MM.1S (cell line): ENCODE measurements around the gene RAPGEF6.

Experiments
- DNase-seq: peaks from one replicate; pipeline ENCODE4 v3.0.0-alpha.2; 2015
- H2AFZ ChIP-seq: fragments of 300-600 bp; sonication (generic); 2 replicates; pipeline ENCODE4 v1.6.0; 2016; ENCODE audit warnings: antibody characterized with exemption, low read length
- H3F3A ChIP-seq: fragments of 300-600 bp; sonication (generic); 2 replicates; pipeline ENCODE4 v1.6.1; 2016; ENCODE audit warnings: mild to moderate bottlenecking, antibody characterized with exemption, low read length, moderate library complexity, mixed read lengths; ENCODE audit not compliant: insufficient read depth
- H3K27ac ChIP-seq: fragments of 300-600 bp; sonication (generic); 2 replicates; pipeline ENCODE4 v1.5.1; 2016; ENCODE audit warnings: mild to moderate bottlenecking, low read length
- H3K27me3 ChIP-seq: fragments of 300-600 bp; sonication (generic); replicated peaks from 2 replicates; pipeline ENCODE4 v1.6.0; 2016; ENCODE audit warnings: low read length; ENCODE audit not compliant: insufficient read depth
- H3K36me3 ChIP-seq: fragments of 300-600 bp; sonication (generic); replicated peaks from 2 replicates; pipeline ENCODE4 v1.6.1; 2016; ENCODE audit warnings: mild to moderate bottlenecking, low read length, mixed read lengths; ENCODE audit not compliant: insufficient read depth
- H3K4me1 ChIP-seq: fragments of 300-600 bp; sonication (generic); 2 replicates; pipeline ENCODE4 v1.6.1; 2016; ENCODE audit warnings: low read length, mixed read lengths
- H3K4me2 ChIP-seq: fragments of 300-600 bp; sonication (generic); 2 replicates; pipeline ENCODE4 v1.6.0; 2016; ENCODE audit warnings: low read depth, low read length
- H3K4me3 ChIP-seq: fragments of 300-600 bp; sonication (generic); 2 replicates; pipeline ENCODE4 v1.5.1; 2016; ENCODE audit warnings: low read length, mixed read lengths
- H3K79me2 ChIP-seq: fragments of 300-600 bp; sonication (generic); 2 replicates; pipeline ENCODE4 v1.6.1; 2016; ENCODE audit warnings: mixed run types, low read length, mixed read lengths
- H3K9ac ChIP-seq: fragments of 300-600 bp; sonication (generic); 2 replicates; pipeline ENCODE4 v1.6.1; 2016; ENCODE audit warnings: low read length, mixed read lengths
- H3K9me2 ChIP-seq: fragments of 300-600 bp; sonication (generic); replicated peaks from 2 replicates; pipeline ENCODE4 v1.6.1; 2016; ENCODE audit warnings: mild to moderate bottlenecking, low read length, mixed read lengths; ENCODE audit not compliant: insufficient read depth
- H3K9me3 ChIP-seq: fragments of 300-600 bp; sonication (generic); replicated peaks from 2 replicates; pipeline ENCODE4 v1.6.1; 2016; ENCODE audit warnings: mild to moderate bottlenecking, low read length, mixed read lengths; ENCODE audit not compliant: insufficient read depth
- H4K20me1 ChIP-seq: fragments of 300-600 bp; sonication (generic); 2 replicates; pipeline ENCODE4 v1.6.1; 2016; ENCODE audit warnings: mild to moderate bottlenecking, low read length, moderate library complexity, mixed read lengths; ENCODE audit not compliant: insufficient read depth
- EZH2 ChIP-seq: fragments of 300-600 bp; sonication (generic); optimal IDR thresholded peaks from 2 replicates; pipeline ENCODE3; 2017; ENCODE audit warnings: low read depth, mild to moderate bottlenecking, antibody characterized with exemption, low read length, mixed read lengths
- EZH2phosphoT487 ChIP-seq: fragments of 300-600 bp; sonication (generic); IDR thresholded peaks from 2 replicates; pipeline ENCODE4 v1.6.1; 2018; ENCODE audit warnings: antibody characterized with exemption, low read length
- TF ChIP-seq, protein P1 (sequence below): fragments of 300-600 bp; sonication (generic); IDR thresholded peaks from 2 replicates; pipeline ENCODE4 v1.5.1; 2016; ENCODE audit warnings: antibody characterized with exemption, low read length, mixed read lengths

RAPGEF6 gene

DNA sequence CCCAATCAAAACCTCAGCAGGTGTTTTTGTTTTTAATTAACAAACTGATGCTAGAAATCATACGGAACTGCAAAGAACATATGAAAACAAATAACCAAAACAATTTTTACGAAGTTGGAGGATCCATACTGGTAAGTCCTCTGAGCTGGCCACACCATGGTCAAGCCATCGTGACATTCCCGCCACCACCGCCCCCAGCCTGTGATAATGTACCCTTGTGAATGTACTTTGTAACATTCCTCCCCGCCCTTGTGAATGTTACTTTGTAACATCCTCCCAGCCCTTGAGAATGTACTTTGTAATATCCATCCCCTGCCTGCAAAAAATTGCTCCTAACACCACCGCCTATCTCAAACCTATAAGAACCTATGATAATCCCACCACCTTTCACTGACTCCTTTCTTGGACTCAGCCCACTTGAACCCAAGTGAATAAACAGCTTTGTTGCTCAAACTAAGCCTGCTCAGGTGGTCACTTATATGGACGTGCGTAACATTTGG, 63.3 kb downstream of the RAPGEF6 start:
- no peak for DNase-seq
- Histone ChIP-seq H3K27ac (no peak overlapping the region), H3K4me3 (no peak overlapping the region), H3K9me2 (no peaks in the 10 kb centered on the region), H3K9me3 (no peaks in the 10 kb centered on the region), H3K36me3 (no peaks in the 10 kb centered on the region), H3K27me3 (no peaks in the 10 kb centered on the region), H2AFZ (no peak overlapping the region), H3K79me2 (peaks cover 56% of the 10 kb centered on the region), H3K9ac (no peak overlapping the region), H4K20me1 (no peaks in the 10 kb centered on the region; the same call in 1 of the 2 replicates), H3K4me1 (no peaks in the 10 kb centered on the region), H3F3A (no peaks in the 10 kb centered on the region), H3K4me2 (no peak overlapping the region)
- TF ChIP-seq EZH2 = no peak
- TF ChIP-seq, protein P1, sequence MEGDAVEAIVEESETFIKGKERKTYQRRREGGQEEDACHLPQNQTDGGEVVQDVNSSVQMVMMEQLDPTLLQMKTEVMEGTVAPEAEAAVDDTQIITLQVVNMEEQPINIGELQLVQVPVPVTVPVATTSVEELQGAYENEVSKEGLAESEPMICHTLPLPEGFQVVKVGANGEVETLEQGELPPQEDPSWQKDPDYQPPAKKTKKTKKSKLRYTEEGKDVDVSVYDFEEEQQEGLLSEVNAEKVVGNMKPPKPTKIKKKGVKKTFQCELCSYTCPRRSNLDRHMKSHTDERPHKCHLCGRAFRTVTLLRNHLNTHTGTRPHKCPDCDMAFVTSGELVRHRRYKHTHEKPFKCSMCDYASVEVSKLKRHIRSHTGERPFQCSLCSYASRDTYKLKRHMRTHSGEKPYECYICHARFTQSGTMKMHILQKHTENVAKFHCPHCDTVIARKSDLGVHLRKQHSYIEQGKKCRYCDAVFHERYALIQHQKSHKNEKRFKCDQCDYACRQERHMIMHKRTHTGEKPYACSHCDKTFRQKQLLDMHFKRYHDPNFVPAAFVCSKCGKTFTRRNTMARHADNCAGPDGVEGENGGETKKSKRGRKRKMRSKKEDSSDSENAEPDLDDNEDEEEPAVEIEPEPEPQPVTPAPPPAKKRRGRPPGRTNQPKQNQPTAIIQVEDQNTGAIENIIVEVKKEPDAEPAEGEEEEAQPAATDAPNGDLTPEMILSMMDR = no peak
- TF ChIP-seq EZH2phosphoT487 = no peak

DNA sequence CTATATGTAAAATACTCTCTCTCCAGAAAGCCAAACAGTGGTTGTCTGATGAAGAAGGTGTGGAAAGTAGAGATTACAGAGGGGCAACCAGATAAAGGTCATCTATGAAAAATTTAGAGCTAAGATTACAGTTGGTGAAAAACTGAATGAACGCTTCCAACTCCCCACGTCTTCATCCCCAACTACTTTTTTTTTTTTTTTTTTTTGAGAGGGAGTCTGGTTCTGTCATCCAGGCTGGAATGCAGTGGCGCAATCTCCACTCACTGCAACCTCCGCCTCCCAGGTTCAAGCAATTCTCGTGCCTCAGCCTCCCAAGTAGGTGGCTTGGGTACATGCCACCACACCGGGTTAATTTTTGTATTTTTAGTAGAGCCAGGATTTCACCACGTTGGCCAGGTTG, 64.3 kb downstream of the RAPGEF6 start:
- Histone ChIP-seq H3K4me1 (no peaks in the 10 kb centered on the region), H3F3A (no peaks in the 10 kb centered on the region), H3K27me3 (no peaks in the 10 kb centered on the region)

DNA sequence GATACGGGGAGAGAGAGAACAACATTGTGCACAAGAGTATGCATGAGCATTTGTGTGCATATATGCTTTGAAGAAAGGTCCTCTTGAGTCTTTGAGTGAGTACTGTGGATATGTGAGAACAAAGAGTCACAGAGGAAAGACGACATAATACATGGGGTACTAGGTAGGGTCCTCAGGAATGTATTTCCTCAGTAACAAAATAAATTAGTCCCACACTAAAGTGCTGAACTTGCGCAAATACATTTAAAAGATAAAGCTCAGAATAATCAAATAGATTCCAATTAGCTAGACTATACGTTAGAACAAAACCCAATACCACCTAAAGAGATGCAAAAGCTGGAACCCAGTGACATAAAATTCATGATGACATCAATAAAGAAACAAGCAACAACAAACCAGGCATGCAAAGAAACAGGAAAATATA, 70.8 kb downstream of the RAPGEF6 start:
- TF ChIP-seq, protein P1 = no peak
- TF ChIP-seq EZH2 (no peak), EZH2phosphoT487 (no peak)
- Histone ChIP-seq H3K4me2 (no peak overlapping the region), H3F3A (no peaks in the 10 kb centered on the region)

More for the DNA sequence above, 64.3 kb downstream of the RAPGEF6 start:
- Histone ChIP-seq H3K9me2 (no peaks in the 10 kb centered on the region), H3K27ac (no peak overlapping the region), H2AFZ (no peak overlapping the region), H3K4me2 (no peak overlapping the region), H4K20me1 (no peaks in the 10 kb centered on the region; the same call in 1 of the 2 replicates), H3K79me2 (peaks cover 51% of the 10 kb centered on the region), H3K9ac (no peak overlapping the region), H3K4me3 (no peak overlapping the region), H3K36me3 (no peaks in the 10 kb centered on the region), H3K9me3 (no peaks in the 10 kb centered on the region)
- DNase-seq = no peak
- TF ChIP-seq EZH2 (no peak), EZH2phosphoT487 (no peak)
- TF ChIP-seq, protein P1 = no peak

More for the DNA sequence above, 70.8 kb downstream of the RAPGEF6 start:
- peaks cover 21% of the 10 kb centered on the region for H3K79me2 ChIP-seq
- H3K27me3 ChIP-seq = no peaks in the 10 kb centered on the region
- no peaks in the 10 kb centered on the region for H3K36me3 ChIP-seq
- H3K4me3 ChIP-seq = no peak overlapping the region
- no peaks in the 10 kb centered on the region for H3K9me2 ChIP-seq
- H3K27ac ChIP-seq = no peak overlapping the region
- no peak overlapping the region for H3K9ac ChIP-seq
- H2AFZ ChIP-seq = no peak overlapping the region
- no peaks in the 10 kb centered on the region for H3K9me3 ChIP-seq
- H3K4me1 ChIP-seq = no peaks in the 10 kb centered on the region
- no peaks in the 10 kb centered on the region; the same call in 1 of the 2 replicates for H4K20me1 ChIP-seq
- DNase-seq = no peak
